Fibroblast of skin of right biceps (primary cell): ENCODE measurements around the gene KLRD1.
"Not testable (repeated sequence)": the region's sequence is repeated elsewhere in the genome, so short reads cannot be mapped to it uniquely, and the experiment has no call there.

Experiments used
- DNase-seq: peaks from one replicate; pipeline ENCODE4 v3.0.0-alpha.2; 2013

Gene KLRD1

GRCh38 chr12:10307630-10308029, at the start of gene KLRD1:
TSS of gene KLRD1 (plus strand) at chr12:10307870. CDS start at chr12:10308078, 208 bp downstream.
- DNase-seq, result no peak

GRCh38 chr12:10260927-10261326, 46.7 kb upstream of the KLRD1 start:
- no peak for DNase-seq

GRCh38 chr12:10268037-10268436, 39.6 kb upstream of the KLRD1 start:
- no peak for DNase-seq

- DNase-seq, result no peak
Measured at GRCh38 chr12:10272467-10272866, 35.2 kb upstream of the KLRD1 start.

- DNase-seq, result no peak
Measured at GRCh38 chr12:10276774-10277173, 30.9 kb upstream of the KLRD1 start.

GRCh38 chr12:10278104-10278503, 29.6 kb upstream of the KLRD1 start:
- DNase-seq, result no peak

- DNase-seq, result no peak
Measured at GRCh38 chr12:10279937-10280336, 27.7 kb upstream of the KLRD1 start.

- no peak for DNase-seq
Measured at GRCh38 chr12:10283027-10283426, 24.6 kb upstream of the KLRD1 start.

- DNase-seq, result no peak
Measured at GRCh38 chr12:10285919-10286318, 21.8 kb upstream of the KLRD1 start.

GRCh38 chr12:10289005-10289754, 18.5 kb upstream of the KLRD1 start:
- DNase-seq, result no peak

- DNase-seq, result no peak
Measured at GRCh38 chr12:10291030-10291429, 16.6 kb upstream of the KLRD1 start.

GRCh38 chr12:10293151-10293550, 14.5 kb upstream of the KLRD1 start:
- no peak for DNase-seq

- no peak for DNase-seq
Measured at GRCh38 chr12:10293570-10294227, 14.0 kb upstream of the KLRD1 start.

GRCh38 chr12:10301103-10301502, 6.6 kb upstream of the KLRD1 start:
- DNase-seq, result peak; percentile 9

- DNase-seq, result peak; percentile 53
Measured at GRCh38 chr12:10304161-10304574, 3.5 kb upstream of the KLRD1 start.

- no peak for DNase-seq
Measured at GRCh38 chr12:10305411-10305810, 2.3 kb upstream of the KLRD1 start.

- DNase-seq, result peak; percentile 2
Measured at GRCh38 chr12:10310926-10311720, 3.5 kb downstream of the KLRD1 start.

- DNase-seq, result no peak
Measured at GRCh38 chr12:10319388-10319787, 11.7 kb downstream of the KLRD1 start.

GRCh38 chr12:10320643-10321042, 13.0 kb downstream of the KLRD1 start:
- DNase-seq, result no peak

- not testable (repeated sequence) for DNase-seq
Measured at GRCh38 chr12:10328691-10329090, 21.0 kb downstream of the KLRD1 start.

GRCh38 chr12:10331642-10332239, 24.1 kb downstream of the KLRD1 start:
- DNase-seq, result peak; percentile 47

- DNase-seq, result not testable (repeated sequence)
Measured at GRCh38 chr12:10336196-10336595, 28.5 kb downstream of the KLRD1 start.

GRCh38 chr12:10338470-10338869, 30.8 kb downstream of the KLRD1 start:
- DNase-seq, result not testable (repeated sequence)
